HEK293T (cell line): ENCODE measurements around the gene MEDAG.

Experiments used
- ARNT ChIP-seq: fragments of 450-650 bp; IDR thresholded peaks from 2 replicates; pipeline ENCODE4 v1.6.1; 2017; ENCODE audit warnings: mild to moderate bottlenecking
- BHLHE40 ChIP-seq: fragments of 450-650 bp; IDR thresholded peaks from 2 replicates; pipeline ENCODE4 v1.6.1; 2016; ENCODE audit warnings: mild to moderate bottlenecking, moderate library complexity, borderline replicate concordance
- LEF1 ChIP-seq: fragments of 450-650 bp; IDR thresholded peaks from 2 replicates; pipeline ENCODE4 v1.6.1; 2017; ENCODE audit warnings: mild to moderate bottlenecking, borderline replicate concordance
- SP1 ChIP-seq: fragments of 450-650 bp; IDR thresholded peaks from 2 replicates; pipeline ENCODE4 v1.6.1; 2017
- SUZ12 ChIP-seq: fragments of 450-650 bp; IDR thresholded peaks from 2 replicates; pipeline ENCODE4 v1.6.1; 2016; ENCODE audit warnings: mild to moderate bottlenecking
- TARDBP ChIP-seq: fragments of 450-650 bp; IDR thresholded peaks from 2 replicates; pipeline ENCODE4 v1.6.1; 2016
- TF ChIP-seq, protein P1 (sequence below): fragments of 450-650 bp; IDR thresholded peaks from 2 replicates; pipeline ENCODE4 v1.6.1; 2016

DNA sequence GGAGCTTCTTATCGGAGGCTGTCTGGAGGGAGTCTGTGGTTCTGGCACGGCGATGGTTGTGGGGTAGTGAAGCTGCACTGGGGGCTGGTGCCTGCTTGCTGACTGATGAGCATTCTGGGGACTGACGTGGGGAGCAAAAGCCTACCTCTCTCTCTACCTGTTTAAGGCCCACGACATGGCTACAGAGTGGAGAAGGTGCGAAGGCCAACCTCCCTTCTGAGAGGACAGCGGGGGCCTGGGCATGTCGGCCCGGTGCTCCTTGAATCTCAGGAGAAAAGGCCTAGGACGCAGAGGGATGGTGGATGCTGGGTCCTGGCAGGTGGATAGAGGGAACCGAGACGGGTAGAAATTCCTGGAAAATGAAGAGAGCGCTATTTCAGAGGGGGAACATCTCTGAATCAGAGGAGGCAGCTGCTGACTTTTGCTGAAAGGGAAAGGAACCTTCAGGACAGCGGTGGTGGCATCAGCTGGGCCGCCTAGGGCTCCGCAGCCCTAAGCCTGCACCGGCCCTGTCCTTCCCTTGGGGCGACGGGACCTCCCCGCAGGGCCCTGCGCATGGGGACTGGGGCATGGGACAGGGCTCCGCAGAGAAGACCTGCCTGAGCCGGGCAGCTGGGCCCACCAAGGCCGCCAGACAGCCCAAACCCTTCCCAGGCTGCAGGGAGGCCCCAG, 35.0 kb upstream of the MEDAG start:
- TF ChIP-seq SP1 (no peak), SUZ12 (no peak), ARNT (no peak), TARDBP (no peak), LEF1 (no peak), BHLHE40 (no peak)
- TF ChIP-seq, protein P1, sequence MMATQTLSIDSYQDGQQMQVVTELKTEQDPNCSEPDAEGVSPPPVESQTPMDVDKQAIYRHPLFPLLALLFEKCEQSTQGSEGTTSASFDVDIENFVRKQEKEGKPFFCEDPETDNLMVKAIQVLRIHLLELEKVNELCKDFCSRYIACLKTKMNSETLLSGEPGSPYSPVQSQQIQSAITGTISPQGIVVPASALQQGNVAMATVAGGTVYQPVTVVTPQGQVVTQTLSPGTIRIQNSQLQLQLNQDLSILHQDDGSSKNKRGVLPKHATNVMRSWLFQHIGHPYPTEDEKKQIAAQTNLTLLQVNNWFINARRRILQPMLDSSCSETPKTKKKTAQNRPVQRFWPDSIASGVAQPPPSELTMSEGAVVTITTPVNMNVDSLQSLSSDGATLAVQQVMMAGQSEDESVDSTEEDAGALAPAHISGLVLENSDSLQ = no peak
